ENCODE results near the gene TXNDC17. TPM values are rescaled to one million over a fixed set of nuclear protein-coding genes. Genes with fewer than 3 reads are reported as not detected.

TXNDC17 gene
- total RNA-seq, 4 donors from 2014 or later, result 70.4 to 149 (median 95.9) TPM

Small RNA genes lying within 50 kb of the gene (microRNA-seq; reads per million reads assigned to microRNA genes)
- gene MIR4520-1 (not detected), gene MIR4520-2 (not detected)

Small RNA genes lying within 50 kb of the gene (small RNA-seq; reads per million reads assigned to genes)
- gene MIR4520-1 (not detected), gene RNA5SP435 (4.5 reads per million, percentile 84 among the genes with 10 or more reads in this experiment)

Other genes starting within 250 kb of the TXNDC17 start
- gene AIPL1, start 205.9 kb upstream of the TXNDC17 start, total RNA-seq, result not detected
- not detected for gene PIMREG, start 196.6 kb upstream of the TXNDC17 start, total RNA-seq
- gene PITPNM3, start 84.5 kb upstream of the TXNDC17 start, total RNA-seq, result 10 to 100 TPM in 1 of 4 donors, 1 to 10 TPM in 3; 4.0 to 10.9 (median 5.6) TPM
- gene KIAA0753, start 349 bp upstream of the TXNDC17 start, total RNA-seq, result 10 to 100 TPM; 20.8 to 46.7 (median 25.6) TPM
- 10 to 100 TPM in 2 of 4 donors, 1 to 10 TPM in 2; 5.3 to 13.7 (median 10.4) TPM for gene MED31, start 10.5 kb downstream of the TXNDC17 start, total RNA-seq
- 1 to 10 TPM in 3 of 4 donors, under 1 TPM in 1; 0.67 to 2.7 (median 2.0) TPM for gene C17orf100, start 10.7 kb downstream of the TXNDC17 start, total RNA-seq
- under 1 TPM in 2 of 4 donors, not detected in 2; 0.27 to 0.63 TPM for gene SLC13A5, start 72.3 kb downstream of the TXNDC17 start, total RNA-seq
- 10 to 100 TPM; 10.0 to 34.1 (median 12.6) TPM for gene XAF1, start 115.0 kb downstream of the TXNDC17 start, total RNA-seq
- 1 to 10 TPM in 2 of 4 donors, under 1 TPM in 1, not detected in 1; 0.22 to 2.1 (median 1.1) TPM for gene FBXO39, start 135.2 kb downstream of the TXNDC17 start, total RNA-seq
- gene TEKT1, start 190.7 kb downstream of the TXNDC17 start, total RNA-seq, result not detected

Measured in thyroid gland (tissue), 4 donors.